ENCODE data around the gene PBRM1. TPM values are rescaled to one million over a fixed set of nuclear protein-coding genes. Genes with fewer than 3 reads are reported as not detected.
A peak's percentile ranks its signal among the peaks of the same experiment; 100 is the strongest.
"Not testable (repeated sequence)": the region's sequence is repeated elsewhere in the genome, so short reads cannot be mapped to it uniquely, and the experiment has no call there.

PBRM1 gene
- total and polyA plus RNA-seq, 2 of the 13 experiments (the other 11 are each of a cell fraction or from before 2014, with no cell fraction given): 10.9 to 33.2 TPM

GRCh38 chr3:52728753-52729152 is 43.0 kb upstream of the PBRM1 start:
- H3K9ac ChIP-seq (ENCODE audit: insufficient read depth, low read depth, low read length); H3K79me2 ChIP-seq (ENCODE audit: insufficient read depth, low read length); BruUV-seq (replicated peaks); in situ Hi-C loops (cut with HindIII; ENCODE audit: extremely low pct_ligation_motif_present, low pct_unique_long_range_greater_than_20kb); H2AFZ ChIP-seq (ENCODE audit: low read length); FAIRE-seq; H3K27ac ChIP-seq (ENCODE audit: extremely low read length, insufficient read depth, low read length); ATAC-seq; CTCF ChIA-PET (ENCODE audit: low intra/inter-chr PET ratio, low total read pairs); H4K20me1 ChIP-seq (ENCODE audit: insufficient read depth, low read length); intact Hi-C loops (cut with micrococcal nuclease; ENCODE audit: unreplicated experiment); H3K4me3 ChIP-seq (replicated peaks in 1 of 3; ENCODE audit: insufficient read depth in 1 of 3, low read depth in 2 of 3, low read length in 3 of 3); H3K9me3 ChIP-seq (ENCODE audit: low read length); H3K4me2 ChIP-seq (ENCODE audit: low read depth, low read length); H3K27me3 ChIP-seq (ENCODE audit: control insufficient read depth in 1 of 2, insufficient read depth in 2 of 2, low read length in 2 of 2); TF ChIP-seq EP300 (CRISPR knock-in tag; IDR thresholded peaks at IDR 0.05; ENCODE audit: borderline replicate concordance); SOX6 (IDR thresholded peaks at IDR 0.05); NR2F6 (CRISPR knock-in tag; IDR thresholded peaks at IDR 0.05); FOXP1 (IDR thresholded peaks at IDR 0.05): not testable (repeated sequence)
- TF ChIP-seq SOX13 (IDR thresholded peaks at IDR 0.05): peak; percentile 29; the same call in 1 of the 2 replicates
- TF ChIP-seq SOX13 (CRISPR knock-in tag; conservative IDR thresholded peaks at IDR 0.05 in 1 of 2, IDR thresholded peaks at IDR 0.05 in 1 of 2): peak in 1 of 2 experiments; percentile 77; a peak in 2 of 4 replicates
- peak; percentile 58; the same call in 1 of the 2 replicates for TF ChIP-seq GFI1 (CRISPR knock-in tag; IDR thresholded peaks at IDR 0.05; ENCODE audit: borderline replicate concordance)
- peak in 1 of 2 experiments; percentile 28; a peak in 1 of 4 replicates for TF ChIP-seq EP300 (IDR thresholded peaks at IDR 0.05; ENCODE audit: low read depth in 2 of 2, low read length in 2 of 2)
- 0 out of 2 replicates have a peak, but pooled peaks have one; percentile 44 for TF ChIP-seq ZNF280D (CRISPR knock-in tag; IDR thresholded peaks at IDR 0.05)
- peak; percentile 52; the same call in 1 of the 2 replicates for TF ChIP-seq SOX6 (CRISPR knock-in tag; IDR thresholded peaks at IDR 0.05)
- TF ChIP-seq NR2F6 (IDR thresholded peaks at IDR 0.05): 0 out of 2 replicates have a peak, but pooled peaks have one; percentile 21
- TF ChIP-seq HNF4A (CRISPR knock-in tag; IDR thresholded peaks at IDR 0.05): 0 out of 2 replicates have a peak, but pooled peaks have one; percentile 3
- 0 out of 2 replicates have a peak, but pooled peaks have one; percentile 23 for TF ChIP-seq TCF7 (IDR thresholded peaks at IDR 0.05; ENCODE audit: low read depth)
- 0 out of 2 replicates have a peak, but pooled peaks have one; percentile 22 for TF ChIP-seq PPARG (CRISPR knock-in tag; conservative IDR thresholded peaks at IDR 0.05)
- TF ChIP-seq TFAP4 (IDR thresholded peaks at IDR 0.05; ENCODE audit: borderline replicate concordance, low read depth): 0 out of 2 replicates have a peak, but pooled peaks have one; percentile 31
- peak; percentile 46; the same call in 1 of the 2 replicates for TF ChIP-seq FOXP4 (CRISPR knock-in tag; IDR thresholded peaks at IDR 0.05)
- peak; percentile 39 for TF ChIP-seq SOX5 (CRISPR knock-in tag; IDR thresholded peaks at IDR 0.05; ENCODE audit: borderline replicate concordance)
- TF ChIP-seq TFE3 (CRISPR knock-in tag; IDR thresholded peaks at IDR 0.05): peak; percentile 53; the same call in 1 of the 2 replicates
- TF ChIP-seq FOXP1 (CRISPR knock-in tag; IDR thresholded peaks at IDR 0.05): peak; percentile 56; the same call in 1 of the 2 replicates
- DNase-seq (ENCODE audit: low spot score): peak; percentile 31
- WGBS (ENCODE audit: low lambda C conversion rate): 29% methylated on average over 2 of the region's 3 CpGs
- H3K4me1 ChIP-seq (ENCODE audit: insufficient read depth, low read length): peaks cover 15% of the 10 kb centered on the region
- H3K36me3 ChIP-seq (replicated peaks in 1 of 2; ENCODE audit: control insufficient read depth in 1 of 2, insufficient read depth in 2 of 2, low read length in 2 of 2): peaks cover 6 to 25% of the 10 kb centered on the region in 2 experiments; a peak in 3 of 5 replicates
- POLR2A ChIA-PET: interaction anchor here (0.7 kb wide), 1 partner anchor 24 kb away, joined by 3 read pairs; no protein-coding TSS in a partner anchor
